Transverse colon (tissue), 4 donors: Measurements from ENCODE around the gene TESK2. TPM values are rescaled to one million over a fixed set of nuclear protein-coding genes. Genes with fewer than 3 reads are reported as not detected.
A peak's percentile ranks its signal among the peaks of the same experiment; 100 is the strongest.

ENCODE experiments used
- DNase-seq: peaks from one replicate; pipeline ENCODE4 v3.0.0-alpha.2; 2019
- H3K27ac ChIP-seq, 4 donors: fragments of 200-600 bp; sonication (generic); 2 replicates each; pipeline ENCODE4 v1.5.1; 2016 to 2018; ENCODE audit warnings: inconsistent platforms in 4 of 4
- H3K27me3 ChIP-seq: fragments of 200-600 bp; sonication (generic); 2 replicates; pipeline ENCODE4 v1.5.1; 2017; ENCODE audit warnings: inconsistent platforms
- H3K36me3 ChIP-seq, 4 donors: fragments of 200-600 bp; sonication (generic); 2 replicates each; pipeline ENCODE4 v1.5.1; 2017 to 2019; ENCODE audit warnings: inconsistent platforms in 4 of 4
- H3K4me1 ChIP-seq, 4 donors: fragments of 200-600 bp; sonication (generic); 2 replicates each; pipeline ENCODE4 v1.5.1; 2017 to 2020; ENCODE audit warnings: inconsistent platforms in 4 of 4
- H3K4me3 ChIP-seq, 4 donors: fragments of 200-600 bp; sonication (generic); 1 replicate in 1 of 4; 2 replicates in 3 of 4; pipeline versions ENCODE4 v1.5.1 to v1.6.1; 2017 to 2019; ENCODE audit warnings: inconsistent platforms in 4 of 4
- H3K9me3 ChIP-seq, 2 donors: fragments of 200-600 bp; sonication (generic); 2 replicates each; pipeline ENCODE4 v1.5.1; 2017 to 2019; ENCODE audit warnings: inconsistent platforms in 2 of 2
- EP300 ChIP-seq: sonication (generic); formaldehyde crosslinking; IDR thresholded peaks from one replicate; pipeline ENCODE4 v1.6.1; 2017; ENCODE audit warnings: antibody characterized with exemption, low read depth
- POLR2A ChIP-seq: fragments of 450-650 bp; IDR thresholded peaks from one replicate; pipeline ENCODE4 v1.6.1; 2016; ENCODE audit warnings: antibody characterized with exemption, mild to moderate bottlenecking, moderate library complexity
- POLR2AphosphoS5 ChIP-seq, 3 donors: sonication (generic); formaldehyde crosslinking; IDR thresholded peaks; one replicate each; pipeline ENCODE4 v1.6.1; 2016; ENCODE audit warnings: antibody characterized with exemption in 3 of 3
- WGBS, 2 donors: methylation state at CpG; one replicate each; pipeline ENCODE4 v1.1.5; 2018; ENCODE audit warnings: low coverage in 1 of 2; 5-methylcytosine and 5-hydroxymethylcytosine counted together
- in situ Hi-C, 4 donors: fragments of 200-750 bp; cut with MboI; loops; one replicate each; pipeline versions ENCODE4 v1.15.0 to v1.15.1; 2017; ENCODE audit warnings: low sequenced_read_pairs in 3 of 4, low pct_ligation_motif_present in 1 of 4, low pct_unique_long_range_greater_than_20kb in 1 of 4
- intact Hi-C: fragments of 100-400 bp; cut with DNase I; formaldehyde crosslinking; loops from one replicate; pipeline ENCODE4 v1.15.1; 2023; ENCODE audit warnings: low total_unique reads
- total RNA-seq, 4 donors: library from RNA; depleted of rRNA; stranded (reverse); fragments of >200 nt; gene quantifications; one replicate each; pipeline ENCODE4 v1.1.0, GENCODE V29; 2016
- TF ChIP-seq, protein P1 (sequence below), 5 experiments: fragments of 200-600 bp in 3 of 5; fragments of 450-650 bp in 2 of 5; sonication (generic) in 3 of 5; IDR thresholded peaks; 1 replicate in 2 of 5; 2 replicates in 3 of 5; pipeline ENCODE4 v1.5.1; 2016 to 2017; ENCODE audit warnings: antibody characterized with exemption in 5 of 5, inconsistent platforms in 3 of 5, mild to moderate bottlenecking in 2 of 5, moderate library complexity in 1 of 5

Gene TESK2
- total RNA-seq, 4 donors from 2014 or later: 5.2 to 32.2 (median 14.5) TPM

DNA sequence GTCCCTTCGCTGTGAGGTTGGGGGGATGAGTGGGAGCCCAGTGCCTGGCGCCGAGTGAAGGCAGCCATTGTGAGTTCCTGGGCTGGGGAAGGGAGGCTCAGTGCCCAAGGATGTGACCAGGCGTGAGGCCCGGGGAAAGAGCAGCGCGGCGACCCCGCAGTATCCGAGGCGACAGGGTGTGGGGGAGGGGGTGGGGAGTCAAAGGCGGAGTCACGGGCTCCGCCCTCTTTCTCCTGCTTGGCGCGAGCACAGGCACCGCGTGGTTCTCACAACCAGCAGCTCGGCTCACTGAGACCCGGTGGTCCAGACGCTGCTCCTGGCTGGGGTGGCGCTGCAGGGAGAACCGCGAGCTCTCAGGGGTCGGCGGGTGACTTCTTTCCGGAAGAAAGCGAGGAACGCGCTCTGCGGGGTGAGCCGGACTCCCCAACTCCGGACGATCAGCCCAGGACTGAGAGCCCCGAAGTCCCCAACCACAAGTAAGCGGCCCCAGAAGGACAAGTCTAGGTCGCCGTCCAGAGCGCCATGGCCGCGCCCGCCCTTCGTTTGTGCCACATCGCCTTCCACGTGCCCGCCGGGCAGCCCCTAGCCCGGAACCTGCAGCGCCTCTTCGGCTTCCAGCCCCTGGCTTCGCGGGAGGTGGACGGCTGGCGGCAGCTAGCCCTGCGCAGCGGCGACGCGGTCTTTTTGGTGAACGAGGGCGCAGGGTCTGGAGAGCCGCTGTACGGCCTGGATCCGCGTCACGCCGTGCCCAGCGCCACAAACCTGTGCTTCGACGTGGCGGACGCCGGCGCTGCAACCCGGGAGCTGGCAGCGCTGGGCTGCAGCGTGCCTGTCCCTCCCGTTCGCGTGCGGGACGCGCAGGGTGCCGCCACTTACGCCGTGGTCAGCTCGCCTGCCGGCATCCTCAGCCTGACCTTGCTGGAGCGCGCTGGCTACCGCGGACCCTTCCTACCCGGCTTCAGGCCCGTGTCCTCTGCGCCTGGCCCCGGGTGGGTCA is 164.0 kb downstream of the TESK2 start, which contains the start of gene HPDL:
Gene HPDL (plus strand): TSS at position 269 of the 997 bp plus-strand sequence. CDS start 254 bp downstream, at position 523.
- no peaks in the 10 kb centered on the region for H3K27me3 ChIP-seq
- intact Hi-C loops: no loop called here
- H3K36me3 ChIP-seq: peaks cover 0 to 5% (median 0%) of the 10 kb centered on the region in 4 donors
- no peak for TF ChIP-seq EP300
- TF ChIP-seq POLR2A: peak; percentile 22
- TF ChIP-seq POLR2AphosphoS5 (IDR thresholded peaks at IDR 0.05): peak; percentile 4 to 38 (median 31)
- H3K4me3 ChIP-seq: peak within 1 kb of the TSS; percentile 23 to 53 (median 36)
- H3K4me1 ChIP-seq: peaks cover 10 to 24% (median 14%) of the 10 kb centered on the region in 4 donors
- peak within 1 kb of the TSS; percentile 2 to 55 (median 14) for H3K27ac ChIP-seq
- no peaks in the 10 kb centered on the region for H3K9me3 ChIP-seq
- DNase-seq: peak; percentile 80
- in situ Hi-C loops: no loop called here
- WGBS, 2 donors: 7% methylated on average over 47 of the region's 96 CpGs; no CpG with 5 or more reads in 1 of the 2 donors

DNA sequence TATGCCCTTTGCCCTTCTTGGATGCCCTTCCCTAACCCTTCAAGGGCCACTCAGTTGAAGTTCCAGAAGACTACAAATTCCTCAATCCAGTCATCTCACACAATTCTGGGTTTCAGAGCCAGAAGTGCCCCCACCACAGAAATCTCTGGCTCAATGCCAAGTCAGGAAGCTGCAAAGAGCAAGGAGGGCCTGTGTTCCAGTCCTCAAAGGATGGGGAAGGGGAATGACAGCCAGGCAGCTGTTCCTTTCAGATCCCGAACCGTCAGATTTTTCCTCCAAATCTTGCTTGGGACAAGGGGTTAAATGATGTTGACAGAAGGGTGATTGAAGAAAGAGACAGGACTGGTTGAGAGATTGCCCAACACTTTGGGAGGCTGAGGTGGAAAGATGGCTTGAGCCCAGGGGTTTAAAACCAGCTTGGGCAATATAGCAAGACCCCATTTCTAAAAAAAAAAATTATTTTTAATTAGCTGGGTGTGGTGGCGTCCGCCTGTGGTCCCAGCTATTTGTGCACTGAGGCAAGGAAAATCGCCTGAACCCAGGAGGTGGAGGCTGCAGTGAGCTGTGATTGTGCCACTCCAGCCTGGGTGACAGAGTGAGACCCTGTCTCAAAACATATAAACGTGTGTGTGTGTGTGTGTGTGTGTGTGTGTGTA is 165.0 kb downstream of the TESK2 start:
- no peaks in the 10 kb centered on the region for H3K9me3 ChIP-seq
- intact Hi-C loops (no loop called here), in situ Hi-C loops (no loop called here)
- H3K27me3 ChIP-seq: no peaks in the 10 kb centered on the region
- no peaks in the 10 kb centered on the region for H3K36me3 ChIP-seq
- WGBS, 2 donors: 22 to 55% methylated on average over 3 to 6 of the region's 6 CpGs
- TF ChIP-seq POLR2AphosphoS5 (IDR thresholded peaks at IDR 0.05) (no peak), EP300 (no peak), POLR2A (no peak)
- TF ChIP-seq, protein P1, sequence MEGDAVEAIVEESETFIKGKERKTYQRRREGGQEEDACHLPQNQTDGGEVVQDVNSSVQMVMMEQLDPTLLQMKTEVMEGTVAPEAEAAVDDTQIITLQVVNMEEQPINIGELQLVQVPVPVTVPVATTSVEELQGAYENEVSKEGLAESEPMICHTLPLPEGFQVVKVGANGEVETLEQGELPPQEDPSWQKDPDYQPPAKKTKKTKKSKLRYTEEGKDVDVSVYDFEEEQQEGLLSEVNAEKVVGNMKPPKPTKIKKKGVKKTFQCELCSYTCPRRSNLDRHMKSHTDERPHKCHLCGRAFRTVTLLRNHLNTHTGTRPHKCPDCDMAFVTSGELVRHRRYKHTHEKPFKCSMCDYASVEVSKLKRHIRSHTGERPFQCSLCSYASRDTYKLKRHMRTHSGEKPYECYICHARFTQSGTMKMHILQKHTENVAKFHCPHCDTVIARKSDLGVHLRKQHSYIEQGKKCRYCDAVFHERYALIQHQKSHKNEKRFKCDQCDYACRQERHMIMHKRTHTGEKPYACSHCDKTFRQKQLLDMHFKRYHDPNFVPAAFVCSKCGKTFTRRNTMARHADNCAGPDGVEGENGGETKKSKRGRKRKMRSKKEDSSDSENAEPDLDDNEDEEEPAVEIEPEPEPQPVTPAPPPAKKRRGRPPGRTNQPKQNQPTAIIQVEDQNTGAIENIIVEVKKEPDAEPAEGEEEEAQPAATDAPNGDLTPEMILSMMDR (IDR thresholded peaks at IDR 0.05): no peak
- peak overlapping the region in 1 of 4 donors; percentile 55 for H3K27ac ChIP-seq
- H3K4me3 ChIP-seq: peak overlapping the region in 3 of 4 donors; percentile 28 to 53 (median 45)
- DNase-seq: no peak
- peaks cover 10 to 24% (median 14%) of the 10 kb centered on the region in 4 donors for H3K4me1 ChIP-seq

DNA sequence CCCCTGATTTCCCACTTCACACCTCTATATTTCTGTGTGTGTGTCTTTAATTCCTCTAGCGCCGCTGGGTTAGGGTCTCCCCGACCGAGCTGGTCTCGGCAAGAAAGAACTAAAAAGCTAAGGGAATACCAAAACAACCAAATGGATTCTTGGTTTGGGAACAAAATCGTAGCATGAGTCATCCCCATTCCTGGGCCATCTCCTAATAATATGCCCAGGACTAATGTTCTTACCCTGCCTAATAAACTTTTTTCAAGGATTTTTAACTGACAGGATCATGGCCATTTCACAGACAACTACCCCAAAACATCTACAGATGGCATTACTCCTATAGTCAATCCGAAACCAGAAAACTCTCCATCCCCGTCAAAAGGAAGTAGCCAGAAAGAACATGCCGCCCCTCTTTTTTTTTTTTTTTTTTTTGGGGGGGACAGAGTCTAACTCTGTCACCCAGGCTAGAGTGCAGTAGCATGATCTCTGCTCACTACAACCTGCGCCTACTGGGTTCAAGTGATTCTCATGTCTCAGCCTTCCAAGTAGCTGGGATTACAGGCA is 168.4 kb downstream of the TESK2 start:
- in situ Hi-C loops: loop anchor here in 3 of 4 donors (25.0 kb wide), 2 partner anchors 485 to 535 kb away; partner anchors contain the start of genes BEST4 (in 2 of the 3), RPS8 (in 2 of the 3) and PTCH2 (in 1 of the 3)

GRCh38 chr1:45321444-45321843 is 169.5 kb downstream of the TESK2 start:
- Histone ChIP-seq H3K27me3 (no peaks in the 10 kb centered on the region), H3K36me3 (no peaks in the 10 kb centered on the region), H3K9me3 (no peaks in the 10 kb centered on the region), H3K4me1 (peaks cover 0 to 6% (median 0%) of the 10 kb centered on the region in 4 donors), H3K4me3 (no peak overlapping the region), H3K27ac (no peak overlapping the region)
- no peak for DNase-seq
- TF ChIP-seq POLR2A: no peak
- TF ChIP-seq, protein P1 (IDR thresholded peaks at IDR 0.05): no peak
- TF ChIP-seq EP300: no peak
- in situ Hi-C loops (loop anchor here in 3 of 4 donors (25.0 kb wide), 2 partner anchors 484 to 534 kb away; partner anchors contain the start of genes BEST4 (in 2 of the 3), RPS8 (in 2 of the 3) and PTCH2 (in 1 of the 3)), intact Hi-C loops (no loop called here)
- 76 to 80% methylated on average over 5 of the region's 5 CpGs for WGBS, 2 donors

More for the DNA sequence above, 168.4 kb downstream of the TESK2 start:
- 86 to 94% methylated on average over 4 to 10 of the region's 10 CpGs for WGBS, 2 donors
- TF ChIP-seq, protein P1 (IDR thresholded peaks at IDR 0.05): no peak
- no peak for TF ChIP-seq EP300
- no peak for TF ChIP-seq POLR2A
- TF ChIP-seq POLR2AphosphoS5 (IDR thresholded peaks at IDR 0.05): no peak
- intact Hi-C loops: no loop called here
- H3K4me1 ChIP-seq: peaks cover 6 to 18% (median 9%) of the 10 kb centered on the region in 4 donors
- no peaks in the 10 kb centered on the region for H3K36me3 ChIP-seq
- no peaks in the 10 kb centered on the region for H3K27me3 ChIP-seq
- H3K4me3 ChIP-seq: no peak overlapping the region
- no peak overlapping the region for H3K27ac ChIP-seq
- H3K9me3 ChIP-seq: no peaks in the 10 kb centered on the region
- DNase-seq: no peak
